ENCODE results near the gene LGR6.
A peak's percentile ranks its signal among the peaks of the same experiment; 100 is the strongest.

Gene LGR6

GRCh38 chr1:202200112-202200548 is 6.5 kb downstream of the LGR6 start:
- DNase-seq: no peak

GRCh38 chr1:202200669-202201068 is 7.1 kb downstream of the LGR6 start:
- DNase-seq: no peak

DNA sequence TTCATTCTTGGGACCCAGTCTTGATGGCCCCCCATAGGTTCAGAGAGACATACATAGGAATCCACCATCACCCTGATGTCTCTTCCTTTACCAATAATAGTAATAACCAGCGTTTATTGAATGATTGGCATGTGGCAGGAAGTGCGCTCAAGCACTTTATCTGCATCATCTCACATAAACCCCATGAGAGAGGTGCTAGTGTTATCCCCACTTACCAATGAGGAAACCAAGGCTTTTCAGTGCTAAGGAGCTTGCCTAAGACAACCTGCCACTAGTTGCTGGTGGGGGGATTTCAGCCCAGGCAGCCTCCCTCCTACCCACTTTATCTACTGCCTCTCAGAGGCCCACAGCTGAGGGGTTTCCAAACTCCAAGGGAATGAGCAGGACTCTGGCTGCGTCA is 7.7 kb downstream of the LGR6 start:
- DNase-seq: no peak

DNA sequence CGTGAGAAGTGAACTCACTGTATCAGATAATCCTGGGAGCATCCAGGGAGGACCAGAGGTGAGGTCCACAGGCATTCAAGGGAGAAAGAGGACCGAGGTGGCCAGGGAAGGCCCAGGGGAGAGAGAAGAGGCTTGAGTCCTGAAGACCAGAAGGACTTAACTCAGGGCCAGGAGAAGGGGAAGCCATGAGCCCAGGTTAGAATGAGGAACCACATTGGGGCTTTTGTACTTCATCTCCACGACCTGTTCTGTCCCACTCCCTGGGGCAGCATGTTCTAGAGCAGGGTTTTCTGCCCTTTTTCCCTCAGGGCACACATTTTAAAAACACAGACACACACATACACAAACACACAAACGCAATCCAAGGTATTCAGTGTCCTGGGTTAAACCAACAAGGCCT is 8.4 kb downstream of the LGR6 start:
- DNase-seq: no peak

- DNase-seq: no peak
These were observed 9.0 kb downstream of the LGR6 start for GRCh38 chr1:202202500-202203168.

GRCh38 chr1:202203238-202204039 is 9.8 kb downstream of the LGR6 start:
- DNase-seq: no peak

DNA sequence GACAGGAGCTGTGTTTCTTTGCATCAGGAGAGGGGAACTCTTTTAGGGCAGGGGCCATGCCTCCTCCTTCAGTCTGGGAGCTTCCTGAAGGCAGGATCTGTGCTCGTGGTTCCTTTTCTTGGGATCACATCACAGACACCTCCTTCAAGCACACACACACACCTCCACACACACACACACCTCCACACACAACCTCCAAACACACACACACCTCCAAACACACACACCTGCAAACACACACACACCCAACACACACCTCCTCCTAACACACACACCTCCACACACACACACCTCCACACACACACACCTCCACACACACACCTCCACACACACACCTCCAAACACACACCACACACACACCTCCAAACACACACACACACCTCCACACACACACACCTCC is 10.5 kb downstream of the LGR6 start:
- DNase-seq: no peak

DNA sequence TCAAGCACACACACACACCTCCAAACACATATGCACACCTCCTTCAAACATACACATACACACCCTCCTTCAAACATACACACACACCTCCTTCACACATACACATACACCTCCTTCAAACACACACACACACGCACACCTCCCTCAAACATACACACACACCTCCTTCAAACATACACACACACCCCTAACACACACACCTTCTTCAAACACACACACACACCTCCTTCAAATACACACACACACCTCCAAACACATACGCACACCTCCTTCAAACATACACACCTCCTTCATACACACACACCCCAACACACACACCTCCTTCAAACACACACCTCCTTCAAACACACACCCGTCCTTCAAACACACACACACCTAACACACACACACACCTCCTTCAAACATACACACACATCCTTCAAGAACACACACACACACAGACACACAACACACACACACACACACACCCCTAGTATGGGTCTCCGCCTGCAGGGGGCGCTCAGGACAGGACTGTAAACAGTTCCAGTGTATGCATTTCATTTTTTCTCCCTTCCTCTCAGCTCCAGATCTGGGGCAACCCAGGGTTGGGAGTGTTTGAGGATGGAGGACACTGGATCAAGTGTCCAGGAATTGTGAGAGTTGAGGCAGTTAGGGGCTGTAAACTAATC is 12.1 kb downstream of the LGR6 start:
- DNase-seq: no peak

- no peak for DNase-seq
These were observed 13.7 kb downstream of the LGR6 start for GRCh38 chr1:202207292-202207691.

DNA sequence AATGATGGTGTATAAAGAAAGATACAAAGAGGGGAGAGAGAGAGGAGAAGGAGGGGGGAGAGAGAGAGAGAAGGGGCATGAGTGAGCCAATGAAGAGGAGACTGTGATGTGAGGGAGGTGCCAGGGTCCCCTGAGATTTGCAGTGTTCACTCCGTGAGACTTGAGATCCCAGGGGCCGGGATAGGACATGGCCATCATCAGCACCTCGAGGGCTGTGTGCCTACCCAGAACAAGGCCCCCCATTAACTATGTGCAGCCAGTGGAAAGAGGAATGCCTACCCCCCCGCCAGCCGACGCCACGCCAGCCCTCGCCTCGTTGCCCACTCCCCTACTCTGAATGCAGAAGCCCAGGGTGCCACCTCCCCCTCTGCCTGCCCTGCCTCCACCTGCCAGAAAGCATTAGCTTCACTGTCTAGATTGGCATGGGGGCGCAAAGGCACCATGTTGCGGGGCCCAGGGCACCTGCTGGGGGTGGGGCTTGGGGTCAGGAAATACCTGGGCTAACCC is 14.8 kb downstream of the LGR6 start:
- no peak for DNase-seq

- peak; percentile 7 for DNase-seq
These were observed 16.8 kb downstream of the LGR6 start for GRCh38 chr1:202210385-202210784.

GRCh38 chr1:202210969-202211368 is 17.4 kb downstream of the LGR6 start:
- no peak for DNase-seq

- DNase-seq: no peak
These were observed 19.2 kb downstream of the LGR6 start for GRCh38 chr1:202212787-202213186.

GRCh38 chr1:202213361-202214088 is 19.9 kb downstream of the LGR6 start:
- no peak for DNase-seq

DNA sequence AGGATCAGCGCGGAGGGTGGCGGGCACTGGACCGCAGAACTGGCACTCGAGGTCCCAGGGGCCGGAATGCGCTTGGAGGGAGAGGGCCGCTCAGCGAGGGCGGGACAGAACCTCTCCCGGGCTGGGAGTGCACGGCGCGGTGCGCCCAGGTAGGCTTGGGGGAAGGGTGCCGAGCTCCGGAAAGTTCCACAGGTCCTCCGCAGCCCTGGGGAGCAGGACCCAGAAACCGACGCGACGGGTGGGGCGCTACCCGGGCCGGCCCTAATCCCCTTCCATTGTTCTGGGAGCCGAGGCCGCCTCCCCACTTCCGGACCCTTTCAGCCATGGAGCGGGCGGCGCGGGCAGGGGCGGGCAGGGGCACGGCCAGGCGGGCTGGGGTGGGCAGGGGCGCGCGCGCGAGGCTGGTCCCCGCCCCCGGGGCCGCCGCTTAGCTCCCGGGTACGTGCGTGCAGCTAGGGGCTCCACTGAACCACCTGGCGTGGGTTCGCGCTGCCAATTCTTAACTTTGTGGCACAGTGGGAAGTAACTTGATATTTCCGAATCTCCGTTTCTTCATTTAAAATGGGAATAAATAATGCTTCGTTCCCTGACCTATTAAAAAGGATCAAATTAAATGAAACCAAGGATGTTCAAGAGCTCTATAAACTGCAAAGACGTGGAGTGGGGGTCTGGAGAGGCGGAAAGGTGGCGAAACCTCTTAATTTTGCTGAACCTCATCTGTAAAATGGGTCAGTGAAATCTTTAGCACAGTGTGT is 20.7 kb downstream of the LGR6 start:
- DNase-seq: no peak

DNA sequence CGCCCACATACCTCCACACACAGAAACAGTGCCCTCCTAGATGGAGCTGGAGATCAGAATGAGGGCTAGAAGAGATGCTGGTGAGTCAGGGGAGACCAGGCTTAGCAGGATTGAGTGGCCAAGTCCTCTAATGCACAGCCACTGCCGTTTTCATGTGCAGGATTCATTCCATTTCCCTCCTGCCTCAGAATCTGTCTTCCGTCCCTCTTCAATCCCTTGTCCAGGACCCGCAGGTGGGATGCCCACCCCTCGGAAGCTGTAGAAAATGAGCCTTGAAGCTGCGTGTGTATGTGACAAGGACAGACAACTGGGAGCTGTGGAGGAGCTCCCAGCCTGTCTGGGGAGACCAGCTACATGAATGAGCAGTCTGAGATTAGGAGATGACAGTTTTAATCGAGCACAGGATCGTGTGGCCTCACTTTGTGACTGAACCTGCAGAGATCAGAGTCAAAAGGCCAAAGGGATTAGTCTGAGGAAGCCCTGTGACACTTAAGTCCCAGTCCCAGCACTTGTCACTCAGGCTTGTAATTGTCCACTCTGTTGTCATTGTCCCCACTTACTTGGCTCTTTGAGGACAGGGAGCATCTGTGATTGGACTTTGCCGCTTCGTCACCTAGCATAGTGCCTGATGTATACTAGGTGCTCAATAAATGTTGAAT is 22.0 kb downstream of the LGR6 start:
- no peak for DNase-seq

DNA sequence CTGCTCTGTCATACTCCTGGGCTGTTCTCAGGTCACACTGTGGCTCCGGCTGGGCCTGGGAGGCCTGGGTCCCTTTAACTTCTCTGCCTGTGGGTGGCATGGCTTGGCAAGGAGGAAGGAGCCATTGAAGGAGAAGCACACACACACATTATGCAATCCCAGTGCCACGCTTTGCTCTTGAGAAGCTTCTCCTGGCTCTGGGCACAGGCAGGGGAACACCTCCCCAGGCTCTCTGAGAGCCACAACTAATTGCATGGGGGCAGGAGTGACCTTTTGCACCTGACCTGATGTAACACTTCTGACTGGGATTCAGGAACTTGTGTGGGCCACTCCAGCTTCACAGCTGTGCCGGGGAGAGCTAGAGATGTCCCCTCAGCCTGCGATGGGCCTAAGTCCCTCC is 23.1 kb downstream of the LGR6 start:
- DNase-seq: no peak

DNA sequence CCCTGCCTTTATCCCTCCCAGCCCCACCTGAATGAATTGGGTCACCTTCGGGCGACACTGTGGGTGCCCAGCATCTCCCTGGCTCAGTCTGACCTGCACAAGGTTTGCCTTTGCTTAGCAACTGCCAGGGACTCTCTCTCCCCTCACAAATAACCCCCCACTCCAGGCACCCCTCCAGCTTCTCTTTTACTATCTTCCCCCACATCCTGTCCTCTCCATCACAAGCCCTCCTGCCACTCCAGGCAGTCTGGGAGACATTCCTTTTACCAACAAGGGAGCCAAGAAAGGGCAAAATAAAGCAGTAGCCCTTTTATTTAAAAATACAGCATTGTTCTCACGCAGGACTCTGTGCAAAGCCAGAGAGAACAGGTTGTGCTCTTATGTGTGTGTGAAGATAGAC is 23.9 kb downstream of the LGR6 start:
- no peak for DNase-seq

DNA sequence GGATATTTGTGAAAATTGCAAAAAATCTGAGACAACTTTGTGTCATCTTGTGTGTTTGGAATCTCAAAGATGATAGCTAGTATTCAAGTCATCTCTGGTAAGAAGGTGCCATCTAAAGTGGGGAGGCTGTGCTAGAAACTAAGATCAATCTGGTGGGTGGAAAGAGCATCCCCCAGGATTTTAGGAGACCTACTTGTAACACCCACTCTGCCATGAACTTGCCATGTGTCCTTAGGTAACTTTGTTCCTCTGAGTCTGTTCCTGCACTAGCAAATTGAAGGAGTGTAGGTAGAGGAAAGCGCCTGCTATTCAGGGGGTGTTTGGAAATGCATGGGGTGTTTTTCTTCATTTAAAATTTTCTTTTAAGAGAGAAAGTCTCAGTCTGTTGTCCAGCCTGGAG is 24.4 kb downstream of the LGR6 start:
- no peak for DNase-seq

- no peak for DNase-seq
These were observed 27.1 kb downstream of the LGR6 start for GRCh38 chr1:202220733-202221132.

Measured in NCI-H2227 treated with DMSO at 0.1 percent for 48 hours (cell line).